Lower leg skin (tissue), 3 donors: Measurements from ENCODE around the gene SUGP2.

Experiments
- CTCF ChIP-seq, 3 donors: fragments of 450-650 bp; IDR thresholded peaks; one replicate each; pipeline ENCODE4 v1.5.1; 2016; ENCODE audit warnings: antibody characterized with exemption in 3 of 3, mild to moderate bottlenecking in 3 of 3, moderate library complexity in 2 of 3
- POLR2A ChIP-seq, 2 donors: fragments of 450-650 bp; IDR thresholded peaks; one replicate each; pipeline ENCODE4 v1.6.1; 2016 to 2017; ENCODE audit warnings: antibody characterized with exemption in 2 of 2, mild to moderate bottlenecking in 1 of 2, moderate library complexity in 1 of 2

- TF ChIP-seq CTCF (IDR thresholded peaks at IDR 0.05) (no peak), POLR2A (IDR thresholded peaks at IDR 0.05) (no peak)
Measured at GRCh38 chr19:19063183-19064097, 30.1 kb upstream of the SUGP2 start, which contains the start of gene SLC25A42.
